DOHH2 (cell line): Measurements from ENCODE around the gene RNF144A.

Experiments used
- CTCF ChIP-seq: fragments of 200-600 bp; sonication (generic); IDR thresholded peaks from one replicate; pipeline ENCODE4 v1.5.1; 2014; ENCODE audit warnings: antibody characterized with exemption, mild to moderate bottlenecking, low read depth, low read length; ENCODE audit not compliant: poor library complexity, severe bottlenecking
- EZH2phosphoT487 ChIP-seq: fragments of 200-600 bp; sonication (generic); IDR thresholded peaks from 2 replicates; pipeline ENCODE4 v1.6.1; 2017; ENCODE audit warnings: borderline replicate concordance, mild to moderate bottlenecking, antibody characterized with exemption, low read length, moderate library complexity, mixed read lengths

DNA sequence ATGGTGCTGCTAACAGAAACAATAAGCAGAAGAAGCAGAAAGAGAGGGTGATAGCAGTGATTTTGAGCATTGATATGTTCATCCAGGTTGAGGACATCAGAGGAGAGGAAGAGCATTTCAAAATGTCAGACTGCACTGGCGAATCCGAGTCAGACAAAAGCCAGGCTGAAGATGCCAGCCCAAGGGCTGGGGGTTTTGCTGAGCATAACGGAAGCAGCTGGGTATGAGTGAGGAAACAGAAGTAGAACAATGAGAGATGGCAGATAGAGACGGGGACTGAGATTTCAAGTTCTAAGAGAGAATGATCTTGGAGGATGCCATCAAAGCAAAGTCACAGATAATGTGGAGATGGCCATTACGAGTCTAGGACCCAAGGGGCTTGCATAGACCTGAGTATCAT, 151.2 kb downstream of the RNF144A start:
- TF ChIP-seq CTCF: no peak
- TF ChIP-seq EZH2phosphoT487: no peak
